GM10248 (cell line): Measurements from ENCODE around the gene PLCB1.

Source experiments
- CTCF ChIA-PET: fragments of 300-600 bp; sonication (Branson Sonifier 250); formaldehyde crosslinking; extraction: SDS; loops from one replicate; lab custom pipeline; 2021; ENCODE audit warnings: antibody characterized with exemption; lab: Yijun Ruan, JAX
- POLR2A ChIA-PET: fragments of 350-650 bp; sonication (Branson Sonifier 250); formaldehyde crosslinking; extraction: SDS; loops from one replicate; lab custom pipeline; 2020; ENCODE audit warnings: antibody characterized with exemption; lab: Yijun Ruan, JAX
- DNase-seq: peaks from one replicate; pipeline ENCODE4 v3.0.0; 2012; ENCODE audit errors: extremely low spot score
- CTCF ChIP-seq: IDR thresholded peaks from 2 replicates; pipeline ENCODE4 v1.5.1; 2012; ENCODE audit warnings: mild to moderate bottlenecking, low read depth; ENCODE audit errors: extremely low read depth, missing control alignments, control extremely low read depth

PLCB1 gene

DNA sequence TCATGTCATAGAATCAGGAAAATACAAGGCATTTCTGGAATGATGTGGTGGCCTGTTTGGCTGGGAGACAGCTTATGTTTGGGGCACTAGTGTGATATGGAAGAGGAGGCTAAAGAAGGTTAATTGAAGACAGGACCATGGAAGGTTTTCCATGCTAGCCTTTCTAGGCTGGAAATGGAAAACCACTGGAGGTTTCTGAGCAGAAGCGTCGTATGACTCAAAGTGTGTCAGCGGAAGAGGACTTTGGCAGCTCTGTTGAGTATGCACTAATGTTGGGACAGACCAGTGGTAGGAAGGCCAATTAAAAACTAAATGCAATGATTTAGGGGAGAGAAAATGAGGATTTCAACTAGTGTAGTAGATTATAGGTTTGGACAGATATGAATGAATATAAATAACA lies 413.1 kb downstream of the PLCB1 start:
- ChIA-PET POLR2A (no interaction called here), CTCF (no interaction called here)
- DNase-seq, result no peak
- TF ChIP-seq CTCF, result no peak

GRCh38 chr20:8547035-8547650 lies 415.1 kb downstream of the PLCB1 start:
- POLR2A ChIA-PET, result no interaction called here
- DNase-seq, result no peak
- CTCF ChIA-PET, result no interaction called here
- no peak for TF ChIP-seq CTCF

- POLR2A ChIA-PET, result no interaction called here
- no peak for DNase-seq
- no peak for TF ChIP-seq CTCF
- CTCF ChIA-PET, result no interaction called here
Observed at GRCh38 chr20:8547968-8548588, 416.0 kb downstream of the PLCB1 start.

DNA sequence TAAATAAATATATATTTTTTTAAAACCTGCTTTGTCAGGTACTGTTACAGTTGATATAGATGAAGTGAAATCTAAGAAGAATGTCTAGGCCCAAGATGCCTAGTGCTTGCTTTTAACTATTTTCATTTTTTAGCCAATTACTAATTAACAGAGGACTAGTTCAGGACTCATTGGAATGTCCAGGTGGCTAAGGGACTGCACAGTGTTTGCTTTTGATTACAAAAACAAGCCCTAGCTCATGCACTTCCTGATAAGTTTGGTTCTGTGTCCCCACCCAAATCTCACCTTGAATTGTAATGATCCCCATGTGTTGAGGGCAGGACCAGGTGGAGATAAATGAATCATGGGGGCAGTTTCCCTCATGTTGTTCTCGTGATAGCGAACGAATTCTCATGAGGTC lies 417.1 kb downstream of the PLCB1 start:
- POLR2A ChIA-PET, result no interaction called here
- no peak for TF ChIP-seq CTCF
- DNase-seq, result no peak
- CTCF ChIA-PET, result no interaction called here

DNA sequence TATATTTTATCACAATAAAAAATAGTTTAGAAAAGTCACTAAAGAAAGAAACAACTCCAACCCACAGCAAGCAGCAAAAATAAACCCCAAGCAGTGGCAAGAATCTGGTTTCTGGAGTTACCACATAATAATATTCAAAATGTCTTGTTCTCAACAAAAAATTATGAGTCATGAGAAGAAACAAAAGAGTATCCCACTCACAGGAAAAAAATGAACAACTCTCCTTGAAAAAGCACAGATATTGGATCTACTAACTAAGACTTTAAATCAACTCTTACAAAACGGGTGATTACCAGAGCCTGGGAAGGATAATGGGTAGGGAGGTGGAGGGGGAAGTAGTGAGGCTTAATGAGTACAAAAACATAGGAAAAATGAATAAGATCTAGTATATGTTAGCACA lies 425.6 kb downstream of the PLCB1 start:
- no peak for DNase-seq
- CTCF ChIA-PET, result no interaction called here
- POLR2A ChIA-PET, result no interaction called here
- TF ChIP-seq CTCF, result no peak

- ChIA-PET CTCF (no interaction called here), POLR2A (no interaction called here)
- no peak for DNase-seq
- TF ChIP-seq CTCF, result no peak
Observed at GRCh38 chr20:8562356-8562755, 430.3 kb downstream of the PLCB1 start.
